ENCODE measurements around the gene NUDC.

Gene NUDC

GRCh38 chr1:26889551-26890466, 31.7 kb upstream of the NUDC start, which contains the start of gene GPN2:
GPN2 (minus strand) TSS chr1:26890283; CDS start chr1:26890096, 187 bp downstream.
- Histone ChIP-seq H3K27me3 (ENCODE audit: control insufficient read depth in 2 of 2, insufficient read depth in 2 of 2, low read length in 2 of 2) (no peaks in the 10 kb centered on the region), H3K4me3 (ENCODE audit: low read length in 2 of 2) (peak within 1 kb of the TSS; percentile 90 to 91), H3K4me1 (ENCODE audit: control insufficient read depth in 2 of 2, insufficient read depth in 2 of 2, low read length in 2 of 2) (peaks cover 11 to 18% of the 10 kb centered on the region in 2 donors), H3K27ac (ENCODE audit: low read depth in 2 of 2, low read length in 2 of 2) (peak within 1 kb of the TSS; percentile 95 to 96), H3K9me3 (ENCODE audit: control insufficient read depth in 2 of 2, low read length in 2 of 2) (no peaks in the 10 kb centered on the region), H3K9ac (ENCODE audit: low read depth in 1 of 2, low read length in 2 of 2) (peak within 1 kb of the TSS; percentile 96 to 97), H3K36me3 (ENCODE audit: control insufficient read depth in 2 of 2, insufficient read depth in 2 of 2, low read length in 2 of 2) (peaks cover 45 to 49% of the 10 kb centered on the region in 2 donors)

- Histone ChIP-seq H3K36me3 (ENCODE audit: control insufficient read depth in 2 of 2, insufficient read depth in 2 of 2, low read length in 2 of 2) (peaks cover 39 to 43% of the 10 kb centered on the region in 2 donors), H3K4me3 (ENCODE audit: low read length in 2 of 2) (peak overlapping the region; percentile 90 to 91), H3K9ac (ENCODE audit: low read depth in 1 of 2, low read length in 2 of 2) (peak overlapping the region; percentile 96 to 97), H3K9me3 (ENCODE audit: control insufficient read depth in 2 of 2, low read length in 2 of 2) (no peaks in the 10 kb centered on the region), H3K27ac (ENCODE audit: low read depth in 2 of 2, low read length in 2 of 2) (peak overlapping the region; percentile 95 to 96), H3K4me1 (ENCODE audit: control insufficient read depth in 2 of 2, insufficient read depth in 2 of 2, low read length in 2 of 2) (peaks cover 11 to 18% of the 10 kb centered on the region in 2 donors), H3K27me3 (ENCODE audit: control insufficient read depth in 2 of 2, insufficient read depth in 2 of 2, low read length in 2 of 2) (no peaks in the 10 kb centered on the region)
These were observed 31.1 kb upstream of the NUDC start for GRCh38 chr1:26890467-26890796.

- no peak overlapping the region for H3K27ac ChIP-seq (ENCODE audit: low read depth in 2 of 2, low read length in 2 of 2)
- peaks cover 9 to 14% of the 10 kb centered on the region in 2 donors for H3K4me1 ChIP-seq (ENCODE audit: control insufficient read depth in 2 of 2, insufficient read depth in 2 of 2, low read length in 2 of 2)
- no peaks in the 10 kb centered on the region for H3K27me3 ChIP-seq (ENCODE audit: control insufficient read depth in 2 of 2, insufficient read depth in 2 of 2, low read length in 2 of 2)
- no peak overlapping the region for H3K9ac ChIP-seq (ENCODE audit: low read depth in 1 of 2, low read length in 2 of 2)
- peaks cover 28 to 38% of the 10 kb centered on the region in 2 donors for H3K36me3 ChIP-seq (ENCODE audit: control insufficient read depth in 2 of 2, insufficient read depth in 2 of 2, low read length in 2 of 2)
- no peak overlapping the region for H3K4me3 ChIP-seq (ENCODE audit: low read length in 2 of 2)
- H3K9me3 ChIP-seq (ENCODE audit: control insufficient read depth in 2 of 2, low read length in 2 of 2), result no peaks in the 10 kb centered on the region
These were observed 27.3 kb upstream of the NUDC start for GRCh38 chr1:26894263-26894662.

- peaks cover 26 to 34% of the 10 kb centered on the region in 2 donors for H3K36me3 ChIP-seq (ENCODE audit: control insufficient read depth in 2 of 2, insufficient read depth in 2 of 2, low read length in 2 of 2)
- H3K9ac ChIP-seq (ENCODE audit: low read depth in 1 of 2, low read length in 2 of 2), result no peak overlapping the region
- no peaks in the 10 kb centered on the region for H3K9me3 ChIP-seq (ENCODE audit: control insufficient read depth in 2 of 2, low read length in 2 of 2)
- no peaks in the 10 kb centered on the region for H3K27me3 ChIP-seq (ENCODE audit: control insufficient read depth in 2 of 2, insufficient read depth in 2 of 2, low read length in 2 of 2)
- no peak overlapping the region for H3K27ac ChIP-seq (ENCODE audit: low read depth in 2 of 2, low read length in 2 of 2)
- H3K4me3 ChIP-seq (ENCODE audit: low read length in 2 of 2), result no peak overlapping the region
- H3K4me1 ChIP-seq (ENCODE audit: control insufficient read depth in 2 of 2, insufficient read depth in 2 of 2, low read length in 2 of 2), result peaks cover 13 to 15% of the 10 kb centered on the region in 2 donors
These were observed 24.2 kb upstream of the NUDC start for GRCh38 chr1:26897351-26897750.

- Histone ChIP-seq H3K27ac (ENCODE audit: low read depth in 2 of 2, low read length in 2 of 2) (peak within 1 kb of the TSS; percentile 80 to 87), H3K36me3 (ENCODE audit: control insufficient read depth in 2 of 2, insufficient read depth in 2 of 2, low read length in 2 of 2) (peaks cover 11 to 14% of the 10 kb centered on the region in 2 donors), H3K27me3 (ENCODE audit: control insufficient read depth in 2 of 2, insufficient read depth in 2 of 2, low read length in 2 of 2) (no peaks in the 10 kb centered on the region), H3K9me3 (ENCODE audit: control insufficient read depth in 2 of 2, low read length in 2 of 2) (no peaks in the 10 kb centered on the region), H3K4me3 (ENCODE audit: low read length in 2 of 2) (peak within 1 kb of the TSS; percentile 91 to 97), H3K9ac (ENCODE audit: low read depth in 1 of 2, low read length in 2 of 2) (peak within 1 kb of the TSS; percentile 81 to 89), H3K4me1 (ENCODE audit: control insufficient read depth in 2 of 2, insufficient read depth in 2 of 2, low read length in 2 of 2) (peaks cover 13 to 20% of the 10 kb centered on the region in 2 donors)
These were observed 21.3 kb upstream of the NUDC start, which contains the start of gene GPATCH3 for GRCh38 chr1:26900001-26900814. GPATCH3 (minus strand) TSS chr1:26900467; CDS start chr1:26900442, 25 bp downstream.

GRCh38 chr1:26900815-26901511, 20.6 kb upstream of the NUDC start:
- Histone ChIP-seq H3K27me3 (ENCODE audit: control insufficient read depth in 2 of 2, insufficient read depth in 2 of 2, low read length in 2 of 2) (no peaks in the 10 kb centered on the region), H3K4me3 (ENCODE audit: low read length in 2 of 2) (peak overlapping the region; percentile 91 to 97), H3K36me3 (ENCODE audit: control insufficient read depth in 2 of 2, insufficient read depth in 2 of 2, low read length in 2 of 2) (peaks cover 10% of the 10 kb centered on the region in 2 donors), H3K4me1 (ENCODE audit: control insufficient read depth in 2 of 2, insufficient read depth in 2 of 2, low read length in 2 of 2) (peaks cover 13 to 23% of the 10 kb centered on the region in 2 donors), H3K9me3 (ENCODE audit: control insufficient read depth in 2 of 2, low read length in 2 of 2) (no peaks in the 10 kb centered on the region), H3K27ac (ENCODE audit: low read depth in 2 of 2, low read length in 2 of 2) (peak overlapping the region; percentile 80 to 87), H3K9ac (ENCODE audit: low read depth in 1 of 2, low read length in 2 of 2) (peak overlapping the region; percentile 81 to 89)

GRCh38 chr1:26907071-26907917, 14.2 kb upstream of the NUDC start:
- Histone ChIP-seq H3K9ac (ENCODE audit: low read depth in 1 of 2, low read length in 2 of 2) (no peak overlapping the region), H3K4me1 (ENCODE audit: control insufficient read depth in 2 of 2, insufficient read depth in 2 of 2, low read length in 2 of 2) (peaks cover 9 to 33% of the 10 kb centered on the region in 2 donors), H3K27me3 (ENCODE audit: control insufficient read depth in 2 of 2, insufficient read depth in 2 of 2, low read length in 2 of 2) (no peaks in the 10 kb centered on the region), H3K36me3 (ENCODE audit: control insufficient read depth in 2 of 2, insufficient read depth in 2 of 2, low read length in 2 of 2) (no peaks in the 10 kb centered on the region), H3K9me3 (ENCODE audit: control insufficient read depth in 2 of 2, low read length in 2 of 2) (no peaks in the 10 kb centered on the region), H3K4me3 (ENCODE audit: low read length in 2 of 2) (no peak overlapping the region), H3K27ac (ENCODE audit: low read depth in 2 of 2, low read length in 2 of 2) (peak overlapping the region in 1 of 2 donors; percentile 2)

- Histone ChIP-seq H3K4me1 (ENCODE audit: control insufficient read depth in 2 of 2, insufficient read depth in 2 of 2, low read length in 2 of 2) (peaks cover 21 to 46% of the 10 kb centered on the region in 2 donors), H3K4me3 (ENCODE audit: low read length in 2 of 2) (no peak overlapping the region), H3K27ac (ENCODE audit: low read depth in 2 of 2, low read length in 2 of 2) (no peak overlapping the region), H3K27me3 (ENCODE audit: control insufficient read depth in 2 of 2, insufficient read depth in 2 of 2, low read length in 2 of 2) (no peaks in the 10 kb centered on the region), H3K9ac (ENCODE audit: low read depth in 1 of 2, low read length in 2 of 2) (no peak overlapping the region), H3K9me3 (ENCODE audit: control insufficient read depth in 2 of 2, low read length in 2 of 2) (no peaks in the 10 kb centered on the region), H3K36me3 (ENCODE audit: control insufficient read depth in 2 of 2, insufficient read depth in 2 of 2, low read length in 2 of 2) (no peaks in the 10 kb centered on the region)
These were observed 11.6 kb upstream of the NUDC start for GRCh38 chr1:26909951-26910342.

Data from mucosa of rectum (tissue), 2 donors.